ENCODE results near the gene KLHL35. TPM values are rescaled to one million over a fixed set of nuclear protein-coding genes. Genes with fewer than 3 reads are reported as not detected.

The KLHL35 gene
- total RNA-seq, 4 donors from 2014 or later, result 2.5 TPM; not detected in 3

- no peak overlapping the region for H3K27ac ChIP-seq
- no peak for DNase-seq
- TF ChIP-seq POLR2A (IDR thresholded peaks at IDR 0.05), result no peak
- no peak for TF ChIP-seq CTCF (IDR thresholded peaks at IDR 0.05)
Measured at GRCh38 chr11:75423721-75424120, 9.3 kb downstream of the KLHL35 start.

GRCh38 chr11:75422248-75423231, 10.5 kb downstream of the KLHL35 start:
- H3K4me1 ChIP-seq, result no peaks in the 10 kb centered on the region
- H3K27ac ChIP-seq, result no peak overlapping the region
- no peaks in the 10 kb centered on the region for H3K36me3 ChIP-seq
- TF ChIP-seq CTCF (IDR thresholded peaks at IDR 0.05), result no peak
- no peak for TF ChIP-seq POLR2A (IDR thresholded peaks at IDR 0.05)
- no peak overlapping the region for H3K4me3 ChIP-seq
- H3K9me3 ChIP-seq, result no peaks in the 10 kb centered on the region
- H3K27me3 ChIP-seq, result no peaks in the 10 kb centered on the region
- intact Hi-C loops (cut with DNase I; ENCODE audit: low total_unique reads), result no loop called here
- no peak for DNase-seq

More at GRCh38 chr11:75423721-75424120, 9.3 kb downstream of the KLHL35 start:
- no peaks in the 10 kb centered on the region for H3K36me3 ChIP-seq
- H3K27me3 ChIP-seq, result peaks cover 0 to under 1% of the 10 kb centered on the region in 2 donors
- intact Hi-C loops (cut with DNase I; ENCODE audit: low total_unique reads), result no loop called here
- H3K4me1 ChIP-seq, result no peaks in the 10 kb centered on the region
- H3K4me3 ChIP-seq, result no peak overlapping the region
- H3K9me3 ChIP-seq, result no peaks in the 10 kb centered on the region

- intact Hi-C loops (cut with DNase I; ENCODE audit: low total_unique reads), result no loop called here
- H3K9me3 ChIP-seq, result no peaks in the 10 kb centered on the region
- H3K4me3 ChIP-seq, result no peak overlapping the region
- H3K4me1 ChIP-seq, result no peaks in the 10 kb centered on the region
- no peaks in the 10 kb centered on the region for H3K36me3 ChIP-seq
- H3K27ac ChIP-seq, result no peak overlapping the region
- TF ChIP-seq POLR2A (IDR thresholded peaks at IDR 0.05), result no peak
- TF ChIP-seq CTCF (IDR thresholded peaks at IDR 0.05), result no peak
- DNase-seq, result no peak
- H3K27me3 ChIP-seq, result no peaks in the 10 kb centered on the region
Measured at GRCh38 chr11:75421902-75422247, 11.1 kb downstream of the KLHL35 start.

- Histone ChIP-seq H3K4me3 (no peak overlapping the region), H3K4me1 (no peaks in the 10 kb centered on the region), H3K36me3 (no peaks in the 10 kb centered on the region), H3K9me3 (no peaks in the 10 kb centered on the region), H3K27me3 (no peaks in the 10 kb centered on the region), H3K27ac (no peak overlapping the region)
- intact Hi-C loops (cut with DNase I; ENCODE audit: low total_unique reads), result no loop called here
- no peak for DNase-seq
- TF ChIP-seq POLR2A (IDR thresholded peaks at IDR 0.05) (no peak), CTCF (IDR thresholded peaks at IDR 0.05) (no peak)
Measured at GRCh38 chr11:75421035-75421602, 11.9 kb downstream of the KLHL35 start.

All from uterus (tissue), 4 donors.